ENCODE measurements around the gene MAN2A2.
A peak's percentile ranks its signal among the peaks of the same experiment; 100 is the strongest.
"Not testable (repeated sequence)": the region's sequence is repeated elsewhere in the genome, so short reads cannot be mapped to it uniquely, and the experiment has no call there.

Gene MAN2A2

GRCh38 chr15:90922712-90923322 is 19.7 kb downstream of the MAN2A2 start:
- DNase-seq, result not testable (repeated sequence)

GRCh38 chr15:90924375-90924774 is 21.3 kb downstream of the MAN2A2 start:
- DNase-seq, result no peak

- not testable (repeated sequence) for DNase-seq
These were observed 23.7 kb downstream of the MAN2A2 start for GRCh38 chr15:90926766-90927165.

- DNase-seq, result not testable (repeated sequence)
These were observed 25.0 kb downstream of the MAN2A2 start for GRCh38 chr15:90928106-90928505.

GRCh38 chr15:90929246-90930019 is 26.3 kb downstream of the MAN2A2 start:
- no peak for DNase-seq

GRCh38 chr15:90930861-90931574 is 27.9 kb downstream of the MAN2A2 start:
- no peak for DNase-seq

- DNase-seq, result no peak
These were observed 28.4 kb downstream of the MAN2A2 start for GRCh38 chr15:90931575-90931827.

- DNase-seq, result peak; percentile 96 to 97
These were observed 28.9 kb downstream of the MAN2A2 start, which contains the start of gene HDDC3 for GRCh38 chr15:90931828-90932659. Gene HDDC3 (minus strand): TSS chr15:90932549. CDS start chr15:90932540, 9 bp downstream.

GRCh38 chr15:90932660-90932991 is 29.5 kb downstream of the MAN2A2 start:
- DNase-seq, result no peak

GRCh38 chr15:90933301-90933700 is 30.2 kb downstream of the MAN2A2 start:
- DNase-seq, result no peak

GRCh38 chr15:90934256-90934948 is 31.3 kb downstream of the MAN2A2 start:
- DNase-seq, result peak; percentile 82 to 88

GRCh38 chr15:90934949-90935751 is 32.0 kb downstream of the MAN2A2 start, which contains the start of gene UNC45A:
Gene UNC45A (plus strand): TSS chr15:90935285. CDS start chr15:90935325, 40 bp downstream.
- DNase-seq, result peak; percentile 96

- no peak for DNase-seq
These were observed 33.7 kb downstream of the MAN2A2 start for GRCh38 chr15:90936823-90937222.

GRCh38 chr15:90938261-90938660 is 35.2 kb downstream of the MAN2A2 start:
- no peak for DNase-seq

- DNase-seq, result no peak
These were observed 36.7 kb downstream of the MAN2A2 start for GRCh38 chr15:90939756-90940155.

GRCh38 chr15:90941038-90941437 is 37.9 kb downstream of the MAN2A2 start:
- DNase-seq, result no peak

GRCh38 chr15:90942354-90943120 is 39.4 kb downstream of the MAN2A2 start:
- no peak for DNase-seq

- DNase-seq, result no peak
These were observed 42.0 kb downstream of the MAN2A2 start for GRCh38 chr15:90945091-90945490.

GRCh38 chr15:90946538-90946937 is 43.4 kb downstream of the MAN2A2 start:
- no peak for DNase-seq

- DNase-seq, result no peak
These were observed 44.0 kb downstream of the MAN2A2 start for GRCh38 chr15:90946941-90947576.
